Activated CD4-positive, alpha-beta memory T cell treated with anti-CD3 and anti-CD28 coated beads for 36 hours (primary cell): Measurements from ENCODE around the gene ROPN1B. TPM values are rescaled to one million over a fixed set of nuclear protein-coding genes. Genes with fewer than 3 reads are reported as not detected.
"Not testable (repeated sequence)": the region's sequence is repeated elsewhere in the genome, so short reads cannot be mapped to it uniquely, and the experiment has no call there.

Source experiments
- CTCF ChIA-PET: fragments of 350-600 bp; sonication (Branson Sonifier 250); formaldehyde crosslinking; loops from one replicate; lab custom pipeline; 2021; ENCODE audit warnings: antibody characterized with exemption, inconsistent platforms; lab: Charles Lee
- POLR2A ChIA-PET: fragments of 350-600 bp; sonication (Branson Sonifier 250); formaldehyde crosslinking; loops from one replicate; lab custom pipeline; 2021; ENCODE audit warnings: antibody characterized with exemption; lab: Charles Lee
- DNase-seq: peaks from one replicate; pipeline ENCODE4 v3.0.0-alpha.2; 2020
- H3K27ac Mint-ChIP-seq: one replicate; pipeline ENCODE4 v1.8.0; 2021; ENCODE audit warnings: mixed read lengths
- H3K27me3 Mint-ChIP-seq: one replicate; pipeline ENCODE4 v1.8.0; 2021; ENCODE audit warnings: mixed read lengths
- H3K36me3 Mint-ChIP-seq: one replicate; pipeline ENCODE4 v1.8.0; 2021; ENCODE audit warnings: mixed read lengths
- H3K4me1 Mint-ChIP-seq: one replicate; pipeline ENCODE4 v1.8.0; 2021; ENCODE audit warnings: low read depth, mixed read lengths
- H3K4me3 Mint-ChIP-seq: one replicate; pipeline ENCODE4 v1.8.0; 2021; ENCODE audit warnings: mild to moderate bottlenecking, mixed read lengths
- H3K9me3 Mint-ChIP-seq: one replicate; pipeline ENCODE4 v1.8.0; 2021; ENCODE audit warnings: mixed read lengths
- intact Hi-C: fragments of 100-400 bp; cut with micrococcal nuclease; formaldehyde crosslinking; loops from one replicate; pipeline ENCODE4 v1.15.1; 2023
- total RNA-seq, 2 experiments: library from RNA; stranded (reverse); gene quantifications; one replicate each; pipeline ENCODE4 v1.2.3, GENCODE V29; 2021

The ROPN1B gene
- total RNA-seq, 2 experiments from 2014 or later = not detected

DNA sequence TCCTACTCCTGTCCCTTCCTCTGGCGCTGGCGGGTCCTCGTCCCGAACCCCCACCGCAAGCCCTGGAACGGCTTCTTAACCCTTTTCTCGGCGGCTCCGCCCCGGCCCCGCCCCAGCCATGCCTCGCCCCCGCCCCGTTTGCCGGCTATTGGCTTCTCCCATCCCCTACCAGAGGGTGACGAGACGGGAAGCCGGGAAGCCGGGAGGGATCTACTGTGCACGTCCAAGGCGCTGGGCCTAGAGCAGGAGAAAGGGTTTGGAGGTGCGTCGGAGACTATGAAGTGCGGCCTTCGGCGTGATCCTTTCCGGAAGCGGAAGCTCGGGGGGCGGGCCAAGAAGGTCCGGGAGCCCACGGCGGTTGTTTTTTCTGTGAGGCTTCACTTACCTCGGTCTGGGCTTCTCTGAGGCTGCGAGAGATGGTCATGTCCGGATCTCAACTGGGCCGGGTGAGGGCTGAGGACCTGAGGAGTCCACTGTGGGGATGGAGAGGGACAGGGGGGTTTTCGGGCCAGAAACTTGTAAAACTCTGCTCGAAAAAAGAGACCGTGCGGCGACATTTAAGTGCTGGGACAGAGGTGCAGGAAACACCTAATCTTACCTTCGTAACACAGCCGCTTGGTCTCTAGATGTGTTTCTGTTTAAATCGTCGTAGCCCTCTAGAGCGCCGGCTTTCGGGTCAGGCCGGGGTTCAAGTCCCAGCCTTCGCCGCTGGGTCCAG lies 21.4 kb downstream of the ROPN1B start:
- peaks cover 5% of the 10 kb centered on the region for H3K36me3 Mint-ChIP-seq
- H3K27ac Mint-ChIP-seq = peak overlapping the region; percentile 87
- POLR2A ChIA-PET = interaction anchor here (0.5 to 1.1 kb wide), 2 partner anchors 94 to 696 kb away, joined by 3 to 4 read pairs; partner anchors contain the start of gene SLC41A3
- no peaks in the 10 kb centered on the region for H3K9me3 Mint-ChIP-seq
- CTCF ChIA-PET = interaction anchor here (0.5 to 1.0 kb wide), 2 partner anchors 18 to 61 kb away, joined by 3 to 4 read pairs; no protein-coding TSS in a partner anchor
- H3K4me3 Mint-ChIP-seq = peak overlapping the region; percentile 92
- intact Hi-C loops = loop anchor here (2.0 kb wide), 1 partner anchor 94 kb away; the partner anchor contains the start of gene SLC41A3
- peak; percentile 74 for DNase-seq
- H3K4me1 Mint-ChIP-seq = peaks cover 5% of the 10 kb centered on the region
- peaks cover 4% of the 10 kb centered on the region for H3K27me3 Mint-ChIP-seq

DNA sequence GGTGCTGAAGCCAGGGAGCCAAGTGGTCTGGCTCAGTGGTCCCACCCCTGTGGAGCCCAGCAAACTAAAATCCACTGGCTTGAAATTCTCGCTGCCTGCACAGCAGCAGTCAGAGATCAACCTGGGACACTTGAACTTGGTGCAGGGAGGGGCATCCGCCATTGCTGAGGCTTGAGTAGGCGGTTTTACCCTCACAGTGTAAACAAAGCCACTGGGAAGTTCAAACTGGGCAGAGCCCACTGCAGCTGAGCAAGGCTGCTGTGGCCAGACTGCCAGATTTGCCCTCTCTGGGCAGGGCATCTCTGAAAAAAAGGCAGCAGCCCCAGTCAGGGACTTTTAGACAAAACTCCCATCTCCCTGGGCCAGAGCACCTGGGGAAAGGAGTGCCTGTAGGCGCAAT lies 27.8 kb downstream of the ROPN1B start:
- DNase-seq, H3K36me3 Mint-ChIP-seq, H3K27ac Mint-ChIP-seq, H3K27me3 Mint-ChIP-seq, H3K4me3 Mint-ChIP-seq, H3K4me1 Mint-ChIP-seq, intact Hi-C loops, POLR2A ChIA-PET, CTCF ChIA-PET: not testable (repeated sequence)
- peaks cover 12% of the 10 kb centered on the region for H3K9me3 Mint-ChIP-seq

DNA sequence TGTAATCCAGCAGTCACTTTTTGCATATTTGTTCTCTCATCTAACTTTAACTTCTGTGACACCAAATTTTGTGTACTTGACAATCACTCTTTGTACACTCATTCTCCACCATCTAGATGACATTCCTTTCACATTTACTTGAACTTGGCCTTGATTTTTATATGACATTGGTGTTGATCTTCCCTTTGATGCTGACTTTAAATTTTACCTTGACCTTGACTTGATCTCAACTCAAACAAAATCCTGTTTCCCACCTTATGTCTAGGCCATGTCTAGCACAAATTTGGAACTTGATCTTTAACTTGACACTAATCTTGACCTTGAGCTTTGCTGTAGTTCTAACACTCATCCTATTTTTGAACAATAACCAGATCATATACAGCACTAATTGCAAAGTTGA lies 33.2 kb downstream of the ROPN1B start:
- POLR2A ChIA-PET = no interaction called here
- no peak for DNase-seq
- no peak overlapping the region for H3K4me3 Mint-ChIP-seq
- peaks cover 6% of the 10 kb centered on the region for H3K36me3 Mint-ChIP-seq
- intact Hi-C loops = no loop called here
- H3K27me3 Mint-ChIP-seq = no peaks in the 10 kb centered on the region
- CTCF ChIA-PET = no interaction called here
- H3K4me1 Mint-ChIP-seq = no peaks in the 10 kb centered on the region
- H3K27ac Mint-ChIP-seq = no peak overlapping the region
- peaks cover 17% of the 10 kb centered on the region for H3K9me3 Mint-ChIP-seq

DNA sequence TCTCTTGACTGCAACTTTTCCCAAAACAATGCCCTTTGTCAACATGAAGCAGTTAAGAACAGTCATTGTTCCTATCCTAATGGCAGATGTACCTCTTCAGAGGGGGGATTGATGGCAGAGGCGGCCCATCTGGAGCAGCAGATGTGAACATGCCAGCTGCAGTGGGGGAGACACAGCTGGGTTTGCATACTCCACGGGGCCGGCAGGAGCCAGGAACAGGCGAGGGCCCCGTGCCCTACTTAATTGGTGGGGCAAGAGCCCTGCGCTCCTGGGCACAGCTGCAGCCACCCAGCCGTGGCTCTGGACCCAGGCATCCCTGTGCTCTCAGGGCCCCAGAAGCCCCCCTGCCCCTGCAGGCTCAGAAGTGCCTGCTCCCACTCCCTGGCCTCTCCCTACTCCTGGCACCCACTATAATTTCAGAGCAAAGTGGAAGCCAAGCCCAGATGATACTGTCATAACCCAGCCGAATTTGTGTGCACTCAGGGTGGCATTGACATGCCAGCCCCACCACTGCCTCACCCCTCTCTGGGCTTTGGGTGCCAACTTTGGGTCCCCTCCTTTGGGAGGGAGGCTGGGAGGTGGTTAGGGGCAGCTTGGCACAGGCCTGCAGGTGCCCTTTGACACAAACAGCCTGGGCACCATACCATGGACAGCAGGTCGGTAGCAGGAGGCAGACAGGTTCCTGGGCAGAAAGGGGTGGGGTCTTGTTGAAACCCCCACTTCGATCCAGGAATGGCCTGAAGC lies 34.6 kb downstream of the ROPN1B start:
- H3K9me3 Mint-ChIP-seq = peaks cover 17% of the 10 kb centered on the region
- ChIA-PET CTCF (no interaction called here), POLR2A (no interaction called here)
- H3K36me3 Mint-ChIP-seq = peaks cover 16% of the 10 kb centered on the region
- H3K27ac Mint-ChIP-seq = no peak overlapping the region
- no peaks in the 10 kb centered on the region for H3K4me1 Mint-ChIP-seq
- intact Hi-C loops = no loop called here
- no peak for DNase-seq
- H3K4me3 Mint-ChIP-seq = no peak overlapping the region
- no peaks in the 10 kb centered on the region for H3K27me3 Mint-ChIP-seq

DNA sequence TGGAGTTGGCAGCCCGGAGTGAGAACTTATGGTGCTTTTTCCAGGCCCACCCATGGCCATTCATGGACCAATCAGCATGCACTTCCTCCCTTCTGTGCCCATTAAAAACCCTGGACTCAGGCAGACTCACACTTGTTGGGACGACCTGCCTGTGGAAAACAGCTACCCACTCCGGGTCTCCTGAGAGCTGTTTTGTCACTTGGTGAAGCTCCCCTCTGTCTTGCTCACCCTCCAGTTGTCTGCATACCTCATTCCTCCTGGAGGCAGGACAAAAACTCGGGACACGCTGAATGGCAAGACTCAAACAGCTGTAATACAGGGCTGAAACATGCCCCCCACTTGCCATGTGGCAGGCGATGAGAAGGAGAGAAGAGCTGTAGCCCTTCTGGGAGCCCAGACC lies 35.2 kb downstream of the ROPN1B start:
- Mint-ChIP-seq H3K4me1 (no peaks in the 10 kb centered on the region), H3K9me3 (peaks cover 15% of the 10 kb centered on the region), H3K4me3 (no peak overlapping the region), H3K27me3 (no peaks in the 10 kb centered on the region), H3K36me3 (peaks cover 22% of the 10 kb centered on the region), H3K27ac (no peak overlapping the region)
- intact Hi-C loops = no loop called here
- POLR2A ChIA-PET = no interaction called here
- DNase-seq = no peak
- CTCF ChIA-PET = no interaction called here

DNA sequence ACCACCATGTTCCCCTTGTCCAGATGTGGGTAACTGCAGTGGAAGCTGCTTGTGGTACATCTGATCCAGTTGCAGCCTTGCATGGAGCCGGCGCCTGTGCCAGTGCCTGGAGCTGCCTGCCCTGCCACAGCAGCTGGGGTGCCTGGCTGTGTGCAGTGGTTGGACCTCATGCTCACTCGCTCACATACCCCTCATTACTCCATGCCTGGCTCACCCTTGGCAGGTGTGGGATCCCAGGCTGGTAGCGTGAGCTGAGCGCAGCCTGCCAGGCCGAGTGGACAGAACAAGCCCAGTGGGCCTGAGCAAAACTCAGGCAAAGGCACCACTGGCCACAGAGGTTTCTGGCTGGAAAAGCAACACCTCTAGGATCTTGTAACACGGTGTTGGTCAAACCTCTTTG lies 35.7 kb downstream of the ROPN1B start:
- ChIA-PET CTCF (no interaction called here), POLR2A (no interaction called here)
- H3K36me3 Mint-ChIP-seq = peaks cover 22% of the 10 kb centered on the region
- intact Hi-C loops = no loop called here
- no peak overlapping the region for H3K4me3 Mint-ChIP-seq
- H3K4me1 Mint-ChIP-seq = no peaks in the 10 kb centered on the region
- no peak overlapping the region for H3K27ac Mint-ChIP-seq
- H3K9me3 Mint-ChIP-seq = peaks cover 12% of the 10 kb centered on the region
- no peak for DNase-seq
- H3K27me3 Mint-ChIP-seq = no peaks in the 10 kb centered on the region

DNA sequence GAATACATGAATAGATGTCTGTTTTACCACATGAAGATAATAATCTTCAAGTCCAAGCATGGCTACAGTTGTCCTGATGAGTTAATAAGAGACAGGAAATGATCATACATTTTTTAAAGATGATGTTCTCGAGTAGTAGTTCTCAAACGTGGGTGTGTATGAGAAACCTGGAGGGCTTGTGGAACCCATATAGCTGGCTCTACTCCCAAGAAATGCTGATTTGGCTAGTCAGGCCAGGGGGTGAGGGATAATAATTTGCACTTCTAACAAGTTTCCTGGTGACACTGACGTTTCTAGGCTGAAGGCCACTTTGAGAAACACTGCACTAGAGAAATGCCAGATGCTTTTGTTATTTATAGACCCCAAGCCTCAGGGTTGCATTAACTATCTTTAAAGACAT lies 37.0 kb downstream of the ROPN1B start:
- Mint-ChIP-seq H3K27ac (no peak overlapping the region), H3K27me3 (no peaks in the 10 kb centered on the region), H3K4me1 (no peaks in the 10 kb centered on the region), H3K4me3 (no peak overlapping the region), H3K9me3 (peaks cover 5% of the 10 kb centered on the region), H3K36me3 (peaks cover 25% of the 10 kb centered on the region)
- ChIA-PET CTCF (no interaction called here), POLR2A (no interaction called here)
- DNase-seq = no peak
- intact Hi-C loops = no loop called here

DNA sequence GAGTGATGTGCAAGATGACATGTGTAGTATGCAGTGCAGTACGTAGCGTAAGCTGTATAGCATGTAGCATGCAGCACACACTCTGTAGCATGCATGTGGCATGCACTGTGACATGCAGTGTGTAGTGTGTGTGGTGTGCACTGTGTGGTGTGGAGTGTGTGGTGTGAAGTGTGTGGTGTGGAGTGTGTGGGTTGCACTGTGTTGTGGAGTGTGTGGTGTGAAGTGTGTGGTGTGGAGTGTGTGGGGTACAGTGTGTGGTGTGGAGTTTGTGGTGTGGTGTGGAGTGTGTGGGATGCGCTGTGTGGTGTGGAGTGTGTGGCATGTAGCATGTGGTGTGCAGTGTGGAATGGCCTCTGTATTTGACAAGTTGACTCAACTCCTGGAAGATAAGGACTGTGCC lies 39.2 kb downstream of the ROPN1B start:
- peaks cover 46% of the 10 kb centered on the region for H3K36me3 Mint-ChIP-seq

DNA sequence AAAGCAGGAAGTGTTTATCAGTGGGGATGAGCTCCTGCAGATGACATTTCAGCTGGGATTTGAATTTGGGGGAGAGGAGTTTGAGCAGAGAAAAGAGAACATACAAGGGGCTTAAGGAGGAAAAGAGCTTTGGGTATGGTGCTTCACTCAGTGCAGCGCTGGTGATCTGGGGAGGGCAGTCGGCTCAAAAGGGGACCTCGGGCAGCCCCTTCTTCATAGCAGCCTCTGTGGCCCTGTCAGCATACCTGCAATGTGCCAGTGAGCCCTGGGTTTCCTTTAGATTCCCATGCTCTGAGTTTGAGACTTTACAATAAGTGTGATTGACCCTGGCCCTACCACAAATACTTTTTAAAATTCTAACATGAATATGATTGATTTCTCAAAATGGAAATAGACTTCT lies 40.2 kb downstream of the ROPN1B start:
- ChIA-PET POLR2A (no interaction called here), CTCF (no interaction called here)
- Mint-ChIP-seq H3K27ac (no peak overlapping the region), H3K9me3 (no peaks in the 10 kb centered on the region), H3K27me3 (no peaks in the 10 kb centered on the region), H3K4me3 (no peak overlapping the region), H3K36me3 (peaks cover 52% of the 10 kb centered on the region), H3K4me1 (no peaks in the 10 kb centered on the region)
- intact Hi-C loops = no loop called here
- no peak for DNase-seq

More for the DNA sequence above, 39.2 kb downstream of the ROPN1B start:
- no peak overlapping the region for H3K27ac Mint-ChIP-seq
- POLR2A ChIA-PET = no interaction called here
- no peak for DNase-seq
- H3K4me1 Mint-ChIP-seq = no peaks in the 10 kb centered on the region
- H3K9me3 Mint-ChIP-seq = no peaks in the 10 kb centered on the region
- H3K27me3 Mint-ChIP-seq = no peaks in the 10 kb centered on the region
- CTCF ChIA-PET = no interaction called here
- intact Hi-C loops = no loop called here
- no peak overlapping the region for H3K4me3 Mint-ChIP-seq

DNA sequence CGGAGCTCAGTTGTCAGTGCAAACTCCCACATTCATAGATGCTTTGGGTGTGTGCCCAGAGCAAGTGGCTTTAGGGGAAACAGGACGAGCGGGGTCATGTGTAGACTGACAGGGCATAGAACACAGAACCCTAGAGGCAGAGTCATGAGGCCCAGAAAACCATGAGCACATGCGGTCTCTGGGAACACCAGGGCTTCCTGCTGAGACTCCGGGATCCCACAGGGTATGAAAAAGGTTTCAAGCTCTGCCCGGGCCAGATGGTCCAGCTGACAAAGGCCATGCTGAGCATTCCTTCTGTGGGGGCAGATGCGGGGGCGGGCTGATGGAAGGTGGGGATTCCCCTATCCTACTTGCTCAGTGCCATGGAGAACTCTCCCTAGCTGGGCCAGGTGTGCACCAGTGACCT lies 44.8 kb downstream of the ROPN1B start:
- no peaks in the 10 kb centered on the region for H3K9me3 Mint-ChIP-seq
- H3K27me3 Mint-ChIP-seq = no peaks in the 10 kb centered on the region
- intact Hi-C loops = no loop called here
- no peak overlapping the region for H3K4me3 Mint-ChIP-seq
- CTCF ChIA-PET = no interaction called here
- DNase-seq = no peak
- H3K4me1 Mint-ChIP-seq = no peaks in the 10 kb centered on the region
- H3K27ac Mint-ChIP-seq = no peak overlapping the region
- peaks cover 36% of the 10 kb centered on the region for H3K36me3 Mint-ChIP-seq
- POLR2A ChIA-PET = no interaction called here

DNA sequence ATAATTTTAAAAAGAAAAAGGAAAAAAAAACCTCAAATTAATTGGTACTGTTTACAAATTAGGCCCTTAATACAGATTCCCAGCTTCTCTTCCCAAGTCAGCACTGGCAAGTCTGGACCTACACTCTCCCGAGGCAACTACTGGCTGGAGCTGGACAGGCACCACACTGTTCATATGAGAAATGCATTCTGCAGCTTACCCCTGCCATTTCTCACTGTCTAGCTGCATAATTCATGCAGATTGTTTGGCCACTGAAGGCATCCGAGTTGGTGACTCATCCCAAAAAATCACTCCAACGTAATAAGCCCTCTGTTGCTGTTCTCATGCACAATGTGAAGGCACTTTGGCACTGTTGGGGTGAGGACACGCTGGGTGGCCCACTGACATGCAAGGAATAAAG lies 45.3 kb downstream of the ROPN1B start:
- no peaks in the 10 kb centered on the region for H3K9me3 Mint-ChIP-seq
- H3K27ac Mint-ChIP-seq = no peak overlapping the region
- no peaks in the 10 kb centered on the region for H3K27me3 Mint-ChIP-seq
- intact Hi-C loops = no loop called here
- no peak for DNase-seq
- H3K4me3 Mint-ChIP-seq = no peak overlapping the region
- ChIA-PET CTCF (no interaction called here), POLR2A (no interaction called here)
- H3K36me3 Mint-ChIP-seq = peaks cover 33% of the 10 kb centered on the region
- no peaks in the 10 kb centered on the region for H3K4me1 Mint-ChIP-seq

DNA sequence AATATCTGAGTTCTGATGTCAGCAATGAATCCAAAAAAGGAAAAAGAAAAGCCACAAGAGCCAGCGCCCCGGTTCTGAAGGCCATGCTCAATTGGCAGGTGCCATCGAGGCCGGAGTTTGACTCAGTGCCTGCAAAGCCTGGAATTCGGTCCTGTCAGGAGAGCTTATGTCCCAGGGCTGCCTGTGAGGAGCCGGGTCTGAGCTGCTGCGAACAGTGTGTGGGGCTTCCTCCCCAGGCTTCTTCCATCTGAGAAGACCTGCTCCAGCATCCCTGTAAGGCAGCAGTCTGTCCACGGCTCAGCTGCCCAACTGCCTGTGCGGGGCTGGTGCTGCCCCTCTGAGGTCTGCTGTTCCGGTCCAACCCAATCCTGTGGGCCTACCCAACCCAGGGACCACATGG lies 46.1 kb downstream of the ROPN1B start:
- Mint-ChIP-seq H3K9me3 (no peaks in the 10 kb centered on the region), H3K27ac (no peak overlapping the region), H3K4me3 (no peak overlapping the region), H3K36me3 (peaks cover 33% of the 10 kb centered on the region), H3K4me1 (no peaks in the 10 kb centered on the region), H3K27me3 (no peaks in the 10 kb centered on the region)
- intact Hi-C loops = no loop called here
- ChIA-PET POLR2A (no interaction called here), CTCF (no interaction called here)
- no peak for DNase-seq
